Smooth muscle cell (in vitro differentiated cells): Measurements from ENCODE around the gene SMARCD3. TPM values are rescaled to one million over a fixed set of nuclear protein-coding genes. Genes with fewer than 3 reads are reported as not detected.
A peak's percentile ranks its signal among the peaks of the same experiment; 100 is the strongest.

Experiments
- DNase-seq: peaks from one replicate; lab custom pipeline; 2025; ENCODE audit not compliant: unreplicated experiment; lab: John Stamatoyannopoulos, UW
- H2AFZ ChIP-seq: fragments of 200-600 bp; sonication (generic); 2 replicates; pipeline ENCODE4 v1.6.0; 2016; ENCODE audit warnings: antibody characterized with exemption, low read depth, mild to moderate bottlenecking
- H3F3A ChIP-seq: fragments of 200-600 bp; sonication (generic); 2 replicates; pipeline ENCODE4 v1.6.0; 2017; ENCODE audit warnings: antibody characterized with exemption, low read depth
- H3K27ac ChIP-seq: fragments of 200-600 bp; sonication (generic); 2 replicates; pipeline ENCODE4 v1.5.1; 2016; ENCODE audit warnings: low read depth, mild to moderate bottlenecking
- H3K27me3 ChIP-seq: fragments of 200-600 bp; sonication (generic); 2 replicates; pipeline ENCODE4 v1.6.1; 2016; ENCODE audit warnings: low read depth, mild to moderate bottlenecking
- H3K36me3 ChIP-seq: fragments of 200-600 bp; sonication (generic); 2 replicates; pipeline ENCODE4 v1.5.1; 2016; ENCODE audit warnings: low read depth
- H3K4me1 ChIP-seq: fragments of 200-600 bp; sonication (generic); 2 replicates; pipeline ENCODE4 v1.5.1; 2016; ENCODE audit warnings: low read depth
- H3K4me2 ChIP-seq: fragments of 200-600 bp; sonication (generic); 2 replicates; pipeline ENCODE4 v1.6.0; 2016; ENCODE audit warnings: mild to moderate bottlenecking
- H3K4me3 ChIP-seq: fragments of 200-600 bp; sonication (generic); 2 replicates; pipeline ENCODE4 v1.5.1; 2016; ENCODE audit warnings: mild to moderate bottlenecking
- H3K79me2 ChIP-seq: fragments of 200-600 bp; sonication (generic); 2 replicates; pipeline ENCODE4 v1.6.0; 2016; ENCODE audit warnings: low read depth, mild to moderate bottlenecking
- H3K9ac ChIP-seq: fragments of 200-600 bp; sonication (generic); 2 replicates; pipeline ENCODE4 v1.6.0; 2016; ENCODE audit warnings: low read depth
- H3K9me3 ChIP-seq: fragments of 200-600 bp; sonication (generic); replicated peaks from 2 replicates; pipeline ENCODE4 v1.5.1; 2016; ENCODE audit warnings: low read depth
- H4K20me1 ChIP-seq: fragments of 200-600 bp; sonication (generic); 2 replicates; pipeline ENCODE4 v1.6.0; 2016; ENCODE audit warnings: low read depth
- CTCF ChIP-seq: fragments of 200-600 bp; sonication (generic); IDR thresholded peaks from 2 replicates; pipeline ENCODE4 v1.5.1; 2017; ENCODE audit warnings: borderline replicate concordance, mild to moderate bottlenecking, antibody characterized with exemption; ENCODE audit not compliant: insufficient read depth, poor library complexity, severe bottlenecking
- WGBS: methylation state at CpG from one replicate; pipeline ENCODE4 v1.1.7; 2016; ENCODE audit warnings: low lambda C conversion rate; 5-methylcytosine and 5-hydroxymethylcytosine counted together
- polyA plus RNA-seq: library from polyadenylated mRNA; unstranded; fragments of >200 nt; fragmentation: Nextera tagmentation; extraction: Ambion mirVana; gene quantifications from 2 replicates; pipeline ENCODE4 v1.2.1, GENCODE V29; 2016
- total RNA-seq: library from RNA; depleted of rRNA; stranded (reverse); fragments of >200 nt; gene quantifications from 2 replicates; pipeline ENCODE4 v1.2.3, GENCODE V29; 2014

The SMARCD3 gene
- total and polyA plus RNA-seq, 2 experiments from 2014 or later, result 44.4 to 58.1 TPM

- Histone ChIP-seq H3K4me1 (peaks cover 39% of the 10 kb centered on the region), H3K36me3 (no peaks in the 10 kb centered on the region), H3K4me2 (peak overlapping the region; percentile 99), H3K79me2 (peaks cover 18% of the 10 kb centered on the region), H3K4me3 (peak overlapping the region; percentile 90), H3K9me3 (no peaks in the 10 kb centered on the region), H3F3A (no peaks in the 10 kb centered on the region), H4K20me1 (peaks cover 11% of the 10 kb centered on the region), H2AFZ (peak overlapping the region; percentile 66), H3K27ac (peak overlapping the region; percentile 89), H3K27me3 (no peaks in the 10 kb centered on the region), H3K9ac (peak overlapping the region; percentile 39)
- no peak for DNase-seq
- 2% methylated on average over 19 of the region's 19 CpGs for WGBS
- no peak for TF ChIP-seq CTCF
These were observed 2.8 kb upstream of the SMARCD3 start for GRCh38 chr7:151251328-151251688.

- H3K27me3 ChIP-seq, result no peaks in the 10 kb centered on the region
- TF ChIP-seq CTCF, result no peak
- no peak overlapping the region for H2AFZ ChIP-seq
- no peaks in the 10 kb centered on the region for H3F3A ChIP-seq
- DNase-seq, result no peak
- H3K4me3 ChIP-seq, result peak overlapping the region; percentile 80
- no peaks in the 10 kb centered on the region for H3K36me3 ChIP-seq
- no peak overlapping the region for H3K9ac ChIP-seq
- peaks cover 39% of the 10 kb centered on the region for H3K4me1 ChIP-seq
- H3K27ac ChIP-seq, result peak overlapping the region; percentile 89
- H4K20me1 ChIP-seq, result peaks cover 19% of the 10 kb centered on the region
- H3K9me3 ChIP-seq, result no peaks in the 10 kb centered on the region
- 76% methylated on average over 7 of the region's 7 CpGs for WGBS
- H3K79me2 ChIP-seq, result peaks cover 20% of the 10 kb centered on the region
- peak overlapping the region; percentile 99 for H3K4me2 ChIP-seq
These were observed 2.0 kb upstream of the SMARCD3 start for GRCh38 chr7:151250181-151251132.

- Histone ChIP-seq H3K36me3 (no peaks in the 10 kb centered on the region), H3K4me3 (peak overlapping the region; percentile 80), H4K20me1 (peaks cover 27% of the 10 kb centered on the region), H2AFZ (no peak overlapping the region), H3K27me3 (no peaks in the 10 kb centered on the region), H3K4me2 (peak overlapping the region; percentile 99), H3K27ac (peak overlapping the region; percentile 89), H3K9ac (peak overlapping the region; percentile 52), H3F3A (no peaks in the 10 kb centered on the region), H3K79me2 (peaks cover 26% of the 10 kb centered on the region), H3K9me3 (no peaks in the 10 kb centered on the region), H3K4me1 (peaks cover 44% of the 10 kb centered on the region)
- DNase-seq, result no peak
- 6% methylated on average over 4 of the region's 5 CpGs for WGBS
- TF ChIP-seq CTCF, result no peak
These were observed 1.2 kb upstream of the SMARCD3 start for GRCh38 chr7:151249732-151250072.
